IMR-90 (cell line): ENCODE data around the gene SMYD1. TPM values are rescaled to one million over a fixed set of nuclear protein-coding genes. Genes with fewer than 3 reads are reported as not detected.

Experiments
- ATAC-seq: fragments of 200-7000 bp; cut with Tn5 transposase; 2 replicates; pipeline ENCODE4 v1.9.1; 2020; ENCODE audit warnings: low read depth, mild to moderate bottlenecking, moderate library complexity
- BruUV-seq: library from RNA; stranded (reverse); fragments of 400-500 nt; replicated peaks from 2 replicates; lab custom pipeline; 2021; lab: Mats Ljungman, UMichigan
- CTCF ChIA-PET: fragments of 300-600 bp; formaldehyde crosslinking; extraction: SDS; loops from one replicate; lab custom pipeline; 2021; ENCODE audit warnings: antibody characterized with exemption; lab: Yijun Ruan, JAX
- POLR2A ChIA-PET: fragments of 300-600 bp; sonication (Branson Sonifier 250); formaldehyde crosslinking; loops from one replicate; lab custom pipeline; 2022; ENCODE audit warnings: antibody characterized with exemption; ENCODE audit not compliant: unreplicated experiment; lab: Charles Lee
- DNase-seq: peaks from one replicate; pipeline ENCODE4 v3.0.0; 2013
- H2AFZ ChIP-seq: replicated peaks from 2 replicates; pipeline ENCODE3; 2013; ENCODE audit warnings: low read length, mild to moderate bottlenecking; ENCODE audit not compliant: poor library complexity
- H2AK5ac ChIP-seq: 2 replicates; pipeline ENCODE4 v1.6.1; 2013; ENCODE audit warnings: low read depth, low read length, inconsistent platforms
- H2AK9ac ChIP-seq: replicated peaks from 2 replicates; pipeline ENCODE3; 2013; ENCODE audit warnings: mild to moderate bottlenecking, low read depth, low read length, moderate library complexity; ENCODE audit not compliant: poor library complexity
- H2BK120ac ChIP-seq: 2 replicates; pipeline ENCODE4 v1.6.1; 2013; ENCODE audit warnings: low read depth, low read length, inconsistent platforms
- H2BK15ac ChIP-seq: 3 replicates; pipeline ENCODE4 v1.6.1; 2013; ENCODE audit warnings: low read depth, low read length, inconsistent platforms
- H2BK20ac ChIP-seq: 2 replicates; pipeline ENCODE4 v1.6.1; 2013; ENCODE audit warnings: low read depth, mild to moderate bottlenecking, inconsistent platforms, low read length, moderate library complexity
- H2BK5ac ChIP-seq: 2 replicates; pipeline ENCODE4 v1.6.1; 2013; ENCODE audit warnings: mild to moderate bottlenecking, low read depth, low read length, inconsistent platforms; ENCODE audit not compliant: poor library complexity, severe bottlenecking
- H3K14ac ChIP-seq: replicated peaks from 2 replicates; pipeline ENCODE4 v1.6.1; 2013; ENCODE audit warnings: low read depth, low read length, inconsistent platforms
- H3K18ac ChIP-seq: 2 replicates; pipeline ENCODE4 v1.6.1; 2013; ENCODE audit warnings: low read depth, low read length, control low read depth
- H3K23ac ChIP-seq: 2 replicates; pipeline ENCODE4 v1.6.1; 2013; ENCODE audit warnings: low read depth, low read length, inconsistent platforms
- H3K27ac ChIP-seq: 2 replicates; pipeline ENCODE4 v1.5.1; 2013; ENCODE audit warnings: mild to moderate bottlenecking, control low read depth, low read length; ENCODE audit not compliant: insufficient read depth
- H3K27me3 ChIP-seq: 2 replicates; pipeline ENCODE4 v1.6.1; 2013; ENCODE audit warnings: low read length; ENCODE audit not compliant: control insufficient read depth, insufficient read depth
- H3K36me3 ChIP-seq: 2 replicates; pipeline ENCODE4 v1.6.1; 2013; ENCODE audit warnings: low read length, mixed read lengths; ENCODE audit not compliant: control insufficient read depth, insufficient read depth
- H3K4ac ChIP-seq: 2 replicates; pipeline ENCODE4 v1.6.1; 2013; ENCODE audit warnings: low read depth, low read length, inconsistent platforms
- H3K4me1 ChIP-seq: 2 replicates; pipeline ENCODE4 v1.6.1; 2013; ENCODE audit warnings: low read length, mixed read lengths; ENCODE audit not compliant: control insufficient read depth, insufficient read depth
- H3K4me2 ChIP-seq: 2 replicates; pipeline ENCODE4 v1.6.1; 2013; ENCODE audit warnings: low read depth, mild to moderate bottlenecking, control low read depth, low read length, moderate library complexity
- H3K4me3 ChIP-seq: 2 replicates; pipeline ENCODE4 v1.5.1; 2013; ENCODE audit warnings: low read depth, mild to moderate bottlenecking, control low read depth, low read length, moderate library complexity; ENCODE audit not compliant: insufficient read depth
- H3K56ac ChIP-seq: 2 replicates; pipeline ENCODE4 v1.6.1; 2013; ENCODE audit warnings: low read length, inconsistent platforms; ENCODE audit not compliant: insufficient read depth; ENCODE audit errors: extremely low read depth
- H3K79me1 ChIP-seq, 2 experiments: 2 replicates each; pipeline ENCODE4 v1.6.1; 2013; ENCODE audit warnings: low read length in 2 of 2, inconsistent platforms in 1 of 2, low read depth in 1 of 2
- H3K9ac ChIP-seq: 2 replicates; pipeline ENCODE4 v1.6.1; 2013; ENCODE audit warnings: low read depth, low read length, control low read depth
- H3K9me1 ChIP-seq: 2 replicates; pipeline ENCODE4 v1.6.1; 2013; ENCODE audit warnings: low read length, inconsistent platforms; ENCODE audit not compliant: insufficient read depth
- H3K9me3 ChIP-seq: 2 replicates; pipeline ENCODE4 v1.6.1; 2013; ENCODE audit warnings: low read length; ENCODE audit not compliant: control insufficient read depth, insufficient read depth
- H4K20me1 ChIP-seq: 2 replicates; pipeline ENCODE4 v1.6.1; 2013; ENCODE audit warnings: low read length, inconsistent platforms; ENCODE audit not compliant: insufficient read depth
- H4K5ac ChIP-seq: 2 replicates; pipeline ENCODE4 v1.6.1; 2013; ENCODE audit warnings: mild to moderate bottlenecking, low read depth, low read length, control low read depth
- H4K8ac ChIP-seq, 2 experiments: 2 replicates each; pipeline ENCODE4 v1.6.1; 2013; ENCODE audit warnings: low read depth in 2 of 2, low read length in 2 of 2, control low read depth in 1 of 2, inconsistent platforms in 1 of 2
- H4K91ac ChIP-seq: 2 replicates; pipeline ENCODE4 v1.6.1; 2013; ENCODE audit warnings: low read depth, low read length, inconsistent platforms; ENCODE audit not compliant: insufficient read depth
- MAFK ChIP-seq: IDR thresholded peaks from 2 replicates; pipeline ENCODE4 v1.6.1; 2012; ENCODE audit warnings: low read depth, low read length, improper control_type of control experiment
- WGBS, 2 experiments: methylation state at CpG; one replicate each; pipeline versions ENCODE4 v1.1.5 to v1.1.7; 2013; ENCODE audit warnings: missing lambda C conversion rate in 2 of 2; ENCODE audit not compliant: insufficient read length in 1 of 2; ENCODE audit errors: extremely low coverage in 2 of 2; 5-methylcytosine and 5-hydroxymethylcytosine counted together
- dilution Hi-C: fragments of 300-500 bp; cut with HindIII; formaldehyde crosslinking; loops from one replicate; pipeline ENCODE4 v1.14.3; 2018; ENCODE audit warnings: low sequenced_read_pairs; ENCODE audit not compliant: unreplicated experiment
- in situ Hi-C: fragments of 300-500 bp; cut with MboI; formaldehyde crosslinking; loops from 3 replicates; pipeline ENCODE4 v1.14.3; 2019; ENCODE audit warnings: low sequenced_read_pairs, inconsistent platforms, mixed read lengths
- intact Hi-C: fragments of 100-400 bp; cut with micrococcal nuclease; formaldehyde crosslinking; loops from 2 replicates; pipeline ENCODE4 v1.10.0; 2022
- polyA plus RNA-seq, 3 experiments: library from polyadenylated mRNA; depleted of rRNA; stranded (reverse); fragments of >200 nt; gene quantifications; 2 replicates each; pipeline ENCODE4 v1.2.3, GENCODE V29; 2012; ENCODE audit warnings: low replicate concordance in 1 of 3
- total RNA-seq: library from RNA; depleted of rRNA; stranded (reverse); fragments of >200 nt; gene quantifications from 2 replicates; pipeline ENCODE4 v1.2.3, GENCODE V29; 2012
- TF ChIP-seq, protein P1 (sequence below): fragments of 150-350 bp; IDR thresholded peaks from 2 replicates; pipeline ENCODE4 v1.6.1; 2017; ENCODE audit warnings: mild to moderate bottlenecking, antibody characterized with exemption, low read length, low read depth

SMYD1 gene
- total and polyA plus RNA-seq, 2 of the 4 experiments (the other 2 are of a cell fraction), result not detected

DNA sequence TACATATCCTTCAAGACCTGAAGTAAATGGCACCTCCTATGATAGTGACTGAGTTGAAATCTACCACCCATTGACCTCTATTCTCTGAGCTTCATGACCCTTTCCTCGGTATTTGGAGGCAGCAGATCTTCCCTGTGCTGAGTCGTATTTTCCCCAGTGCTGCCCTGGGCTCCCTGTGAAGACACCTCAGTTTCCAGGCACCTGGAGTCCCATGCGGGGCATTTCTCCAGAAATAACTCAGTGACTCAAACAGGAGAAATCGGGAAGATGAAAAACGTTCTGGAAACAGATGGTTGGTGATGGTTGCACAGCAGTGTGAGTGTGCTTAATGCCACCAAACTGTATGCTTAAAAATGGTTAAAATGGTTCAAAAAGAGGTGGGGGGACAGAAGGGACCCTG lies 18.0 kb downstream of the SMYD1 start:
- Histone ChIP-seq H3K36me3 (no peaks in the 10 kb centered on the region), H3K4ac (no peak overlapping the region), H2AFZ (no peak overlapping the region), H3K4me1 (no peaks in the 10 kb centered on the region), H2BK120ac (no peak overlapping the region), H4K20me1 (no peaks in the 10 kb centered on the region), H2BK20ac (no peak overlapping the region), H3K9ac (no peak overlapping the region), H3K23ac (no peak overlapping the region), H4K8ac (no peak overlapping the region), H3K18ac (no peak overlapping the region), H4K5ac (no peak overlapping the region), H2BK15ac (no peak overlapping the region), H2AK9ac (no peak overlapping the region), H3K14ac (no peak overlapping the region), H3K4me3 (no peak overlapping the region), H3K27me3 (peaks cover 19% of the 10 kb centered on the region), H2BK5ac (no peak overlapping the region), H3K27ac (no peak overlapping the region), H3K56ac (no peak overlapping the region), H4K91ac (no peak overlapping the region), H2AK5ac (no peak overlapping the region), H3K9me1 (no peaks in the 10 kb centered on the region), H3K9me3 (no peaks in the 10 kb centered on the region), H3K4me2 (no peak overlapping the region), H3K79me1 (no peaks in the 10 kb centered on the region)
- in situ Hi-C loops (no loop called here), intact Hi-C loops (no loop called here), dilution Hi-C loops (no loop called here)
- ATAC-seq, result no peak
- POLR2A ChIA-PET, result no interaction called here
- no TSS peak for BruUV-seq
- CTCF ChIA-PET, result no interaction called here
- no peak for TF ChIP-seq MAFK
- TF ChIP-seq, protein P1, sequence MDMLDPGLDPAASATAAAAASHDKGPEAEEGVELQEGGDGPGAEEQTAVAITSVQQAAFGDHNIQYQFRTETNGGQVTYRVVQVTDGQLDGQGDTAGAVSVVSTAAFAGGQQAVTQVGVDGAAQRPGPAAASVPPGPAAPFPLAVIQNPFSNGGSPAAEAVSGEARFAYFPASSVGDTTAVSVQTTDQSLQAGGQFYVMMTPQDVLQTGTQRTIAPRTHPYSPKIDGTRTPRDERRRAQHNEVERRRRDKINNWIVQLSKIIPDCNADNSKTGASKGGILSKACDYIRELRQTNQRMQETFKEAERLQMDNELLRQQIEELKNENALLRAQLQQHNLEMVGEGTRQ, result no peak
- no peak for DNase-seq
- 56% methylated on average over 4 of the region's 5 CpGs; no CpG with 5 or more reads in 1 of the 2 experiments for WGBS, 2 experiments
